NCI-H510A (cell line): ENCODE measurements around the gene LITAFD.
"Not testable (repeated sequence)": the region's sequence is repeated elsewhere in the genome, so short reads cannot be mapped to it uniquely, and the experiment has no call there.

Source experiments
- DNase-seq: peaks from one replicate; lab custom pipeline; 2025; lab: John Stamatoyannopoulos, UW

Gene LITAFD

DNA sequence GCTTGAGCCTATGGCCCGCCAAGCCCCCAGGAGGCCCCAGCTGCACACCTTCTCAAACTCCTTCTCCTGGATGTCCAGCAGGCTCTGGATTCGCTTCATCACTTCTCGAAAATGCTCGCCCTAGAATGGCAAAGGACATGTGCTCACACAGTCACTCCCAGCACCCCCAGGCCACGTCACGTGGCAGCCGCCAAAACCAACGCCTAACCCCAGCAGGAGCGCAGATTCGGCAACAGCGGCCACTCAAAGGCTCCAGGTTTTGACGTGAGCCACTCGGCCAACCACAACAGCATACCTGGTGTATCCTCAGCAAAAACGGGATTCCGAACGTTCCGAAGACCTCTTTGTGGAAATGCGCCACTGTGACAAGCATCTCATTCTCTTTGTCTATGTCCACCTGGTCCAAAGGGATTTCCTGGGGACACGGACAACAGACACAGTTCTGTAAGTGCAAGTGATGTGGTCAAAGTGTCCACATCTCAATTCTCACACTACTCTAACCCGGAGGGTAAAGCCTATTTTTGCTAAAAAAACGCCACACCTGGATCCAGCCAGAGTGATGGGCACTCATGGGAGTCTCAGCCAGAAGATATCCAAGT is 12.7 kb downstream of the LITAFD start:
- no peak for DNase-seq

DNA sequence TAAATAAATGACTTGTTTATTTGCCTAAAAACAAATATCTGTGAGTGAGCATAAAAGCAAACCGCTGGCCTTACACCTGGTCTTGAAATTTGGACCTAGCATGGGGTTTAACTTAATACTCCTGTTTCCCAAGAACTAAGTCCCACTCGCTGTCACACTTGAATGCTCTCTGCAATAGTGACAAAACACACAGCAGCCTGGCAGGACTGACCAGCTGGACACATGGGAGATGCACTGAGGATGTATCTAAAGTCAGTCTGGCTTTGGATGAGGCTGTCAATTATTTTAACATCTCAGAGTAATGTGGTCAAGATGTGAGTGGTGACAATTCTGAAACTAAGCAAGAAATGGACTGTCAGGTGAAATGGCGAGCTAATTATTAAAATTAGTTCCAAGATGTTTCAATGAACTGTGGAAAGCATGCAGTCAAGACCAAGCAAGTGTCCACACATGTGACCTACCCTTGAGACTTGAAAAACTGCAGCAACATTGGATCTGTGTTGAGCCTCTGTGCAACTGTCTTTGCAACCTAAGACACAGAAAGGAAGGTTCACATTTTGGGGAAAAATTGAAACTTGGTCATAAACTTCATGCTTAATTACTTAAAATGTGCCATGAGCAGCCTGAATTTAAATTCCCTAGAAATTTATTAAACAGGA is 16.6 kb downstream of the LITAFD start:
- no peak for DNase-seq

DNA sequence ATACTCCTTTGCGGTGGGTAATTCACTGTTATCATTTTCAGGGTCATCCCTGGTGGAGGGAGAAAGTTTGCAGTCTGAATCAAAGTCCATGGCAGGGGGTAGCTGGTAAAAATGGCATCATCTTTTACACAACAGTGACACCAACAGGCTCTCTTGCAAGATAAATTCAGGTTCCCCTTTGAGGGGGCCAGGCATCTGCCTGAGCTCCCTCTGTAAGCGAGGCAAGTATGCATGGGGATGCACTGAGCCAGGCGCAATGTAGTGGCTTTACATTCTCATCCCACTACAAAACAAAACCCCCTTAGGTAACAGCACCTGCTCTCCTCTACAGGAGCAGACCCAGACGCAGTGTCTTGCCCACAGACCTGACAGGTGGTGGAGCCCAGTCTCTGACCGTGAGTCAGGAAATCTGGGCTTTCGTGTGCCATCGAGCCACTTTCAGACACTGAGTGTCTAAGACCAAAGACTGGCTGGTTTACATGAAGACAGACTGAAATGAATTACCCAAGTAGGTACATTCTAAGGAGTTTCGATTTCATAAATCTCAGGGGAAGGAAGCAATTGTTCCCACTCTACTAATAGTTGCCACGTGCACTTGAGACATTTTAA is 17.7 kb downstream of the LITAFD start:
- DNase-seq, result no peak

DNA sequence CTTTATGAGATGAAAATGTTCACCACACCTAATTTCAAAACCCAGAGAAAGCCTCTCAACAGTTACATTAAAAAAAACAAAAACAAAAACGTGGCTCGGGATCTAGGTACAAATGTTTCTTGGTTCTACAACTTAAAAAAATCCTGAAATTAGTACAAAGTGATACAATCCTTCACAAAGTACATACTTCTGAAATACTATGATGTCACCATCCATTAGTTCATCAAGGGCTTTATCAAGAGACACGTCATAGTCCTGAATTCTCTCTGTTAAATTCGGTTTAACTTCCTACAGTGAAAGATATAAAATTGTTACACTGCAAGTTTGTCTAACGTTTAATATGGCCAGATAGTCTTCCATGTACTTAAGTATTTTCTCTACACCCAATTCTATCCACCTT is 18.2 kb downstream of the LITAFD start:
- DNase-seq, result no peak

DNA sequence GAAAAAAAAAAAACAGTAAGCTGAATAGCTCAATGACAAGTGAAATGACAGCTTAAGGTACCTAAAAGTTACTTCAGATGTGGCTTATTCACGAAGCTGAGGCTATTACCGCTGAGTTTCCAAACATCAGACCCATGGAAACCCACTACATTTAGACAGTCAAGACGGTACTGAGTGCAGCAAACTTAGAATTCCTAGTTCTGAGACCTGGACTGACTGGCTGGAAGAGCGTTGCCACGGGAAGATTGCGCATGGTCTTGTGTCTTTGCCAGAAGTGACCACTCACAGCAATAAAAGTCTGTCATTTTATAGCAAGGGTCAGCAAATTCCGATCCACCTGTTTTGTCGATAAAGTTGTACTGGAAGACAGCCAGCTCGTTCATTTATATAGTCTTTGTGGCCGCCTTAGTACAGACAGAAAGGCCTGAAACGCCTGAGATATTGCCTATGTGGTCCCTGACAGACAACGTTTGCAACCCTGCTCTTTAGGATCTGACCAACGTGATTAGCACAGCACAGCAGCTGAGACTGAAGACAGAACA is 19.2 kb downstream of the LITAFD start:
- no peak for DNase-seq

DNA sequence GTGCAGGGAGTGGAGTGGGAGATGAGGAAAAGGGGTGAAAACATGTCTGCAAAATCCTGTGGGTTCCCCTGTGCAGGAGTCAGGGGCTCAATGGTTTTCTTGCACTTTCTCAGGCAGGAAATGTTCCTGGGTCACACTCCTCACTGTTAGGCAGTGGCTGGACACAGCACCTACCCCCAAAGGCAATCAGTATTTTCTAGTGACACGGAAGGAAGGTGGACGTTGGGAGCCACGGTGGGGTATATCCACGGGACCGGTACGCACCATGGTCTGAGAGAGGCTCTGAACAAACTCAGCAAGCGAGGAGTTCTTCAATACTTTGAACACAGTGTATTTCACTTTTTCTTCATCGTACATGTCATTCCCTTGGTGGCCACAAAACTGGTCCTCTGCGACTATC is 20.9 kb downstream of the LITAFD start:
- no peak for DNase-seq

DNA sequence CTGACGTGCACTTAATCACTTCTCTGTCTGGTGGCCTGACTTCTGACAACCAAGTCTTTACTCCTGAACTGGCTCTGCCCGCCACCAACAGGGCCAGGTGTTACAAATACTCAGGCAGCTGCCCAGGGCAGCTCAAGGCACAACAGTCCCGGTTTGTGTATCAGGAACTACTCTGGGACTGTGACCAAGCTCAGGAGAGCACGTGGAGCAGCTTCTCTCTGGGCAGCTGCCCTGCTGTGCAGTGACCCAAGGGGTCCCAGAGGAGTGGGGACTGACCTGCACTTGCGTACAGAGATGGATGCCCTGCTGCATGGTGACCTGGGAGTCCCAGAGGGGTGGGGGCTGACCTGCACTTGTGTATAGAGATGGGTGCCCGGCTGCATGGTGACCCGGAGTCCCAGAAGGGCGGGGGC is 21.9 kb downstream of the LITAFD start:
- no peak for DNase-seq

DNA sequence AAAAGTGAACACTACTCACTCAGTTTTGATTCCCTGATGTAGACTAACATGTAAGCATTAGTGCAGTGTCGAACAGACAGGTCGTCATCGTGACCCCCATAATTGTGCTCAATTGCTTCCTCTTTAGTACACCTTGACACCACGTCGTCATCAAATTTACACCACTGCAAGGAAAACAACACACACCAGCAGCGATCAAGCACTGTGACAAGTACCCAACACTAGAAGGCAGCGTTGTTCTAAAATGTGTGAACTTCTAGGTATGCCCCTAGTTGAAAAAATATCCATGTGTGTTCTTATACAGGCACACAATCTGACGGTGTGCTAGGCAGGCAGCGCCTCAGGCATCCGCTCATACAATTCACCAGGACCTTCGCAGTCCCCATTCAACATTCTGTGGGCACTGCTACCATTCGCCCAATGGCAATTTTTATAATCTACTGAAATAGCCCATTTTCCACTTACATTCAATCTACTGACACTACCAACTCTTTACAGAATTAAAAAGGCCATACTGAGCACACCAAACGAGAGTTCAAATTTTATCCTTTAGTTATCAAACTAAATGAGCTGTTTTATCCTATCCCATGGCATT is 23.1 kb downstream of the LITAFD start:
- DNase-seq, result no peak

DNA sequence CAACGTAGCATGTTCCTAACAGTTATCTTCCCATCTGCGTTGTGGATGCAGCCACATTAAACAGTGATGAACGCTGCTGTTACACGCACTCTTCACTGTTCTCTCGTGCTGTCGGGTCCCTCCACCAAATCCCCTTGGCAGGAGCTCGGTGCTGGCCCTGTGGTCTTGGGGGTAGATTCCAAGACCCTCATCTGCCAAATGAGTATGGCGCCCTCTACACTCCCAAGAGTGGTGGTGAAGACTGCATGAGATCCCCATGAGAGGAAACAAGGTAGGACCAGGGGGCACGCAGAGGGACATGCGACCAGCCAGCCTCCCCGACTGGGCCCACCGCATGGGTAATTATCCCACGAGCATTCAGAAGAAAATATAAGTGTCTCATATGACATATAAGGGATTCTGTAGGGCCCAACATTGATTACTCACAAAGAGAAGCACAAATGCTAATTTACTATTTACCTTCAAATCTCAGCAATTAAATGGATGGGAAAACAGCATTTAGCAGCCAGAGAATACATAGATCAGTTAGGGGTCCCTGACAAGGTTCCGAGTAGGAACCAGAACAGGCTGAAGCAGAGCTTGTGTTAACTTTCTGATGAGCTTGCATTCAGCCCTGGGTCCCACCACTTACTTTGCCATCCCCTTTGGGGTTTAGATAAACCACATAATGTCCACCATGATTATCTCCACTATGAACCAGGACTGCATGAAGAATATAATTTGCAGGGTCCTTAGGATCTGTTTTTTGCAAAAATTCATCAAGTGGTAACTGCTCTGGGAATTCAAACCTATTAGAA is 23.8 kb downstream of the LITAFD start:
- no peak for DNase-seq

DNA sequence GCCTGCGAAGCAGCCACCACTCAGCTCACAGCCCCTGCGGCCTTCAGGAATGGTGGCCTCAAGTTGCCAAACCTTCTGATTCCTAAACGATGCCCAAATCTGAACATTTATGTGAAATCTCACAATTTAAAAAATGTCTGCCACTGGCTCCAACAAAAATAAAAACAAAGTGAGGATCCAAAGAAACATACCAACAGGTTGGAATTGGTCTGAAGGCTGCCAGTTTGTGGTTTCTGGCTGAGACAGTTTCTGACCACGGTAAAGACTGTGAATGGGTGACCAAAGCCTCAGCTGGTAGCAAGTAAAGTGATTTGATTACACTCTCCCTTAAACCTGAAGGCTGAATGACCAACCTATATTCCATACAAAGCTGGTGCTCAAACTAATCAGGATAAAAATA is 24.9 kb downstream of the LITAFD start:
- DNase-seq, result no peak

DNA sequence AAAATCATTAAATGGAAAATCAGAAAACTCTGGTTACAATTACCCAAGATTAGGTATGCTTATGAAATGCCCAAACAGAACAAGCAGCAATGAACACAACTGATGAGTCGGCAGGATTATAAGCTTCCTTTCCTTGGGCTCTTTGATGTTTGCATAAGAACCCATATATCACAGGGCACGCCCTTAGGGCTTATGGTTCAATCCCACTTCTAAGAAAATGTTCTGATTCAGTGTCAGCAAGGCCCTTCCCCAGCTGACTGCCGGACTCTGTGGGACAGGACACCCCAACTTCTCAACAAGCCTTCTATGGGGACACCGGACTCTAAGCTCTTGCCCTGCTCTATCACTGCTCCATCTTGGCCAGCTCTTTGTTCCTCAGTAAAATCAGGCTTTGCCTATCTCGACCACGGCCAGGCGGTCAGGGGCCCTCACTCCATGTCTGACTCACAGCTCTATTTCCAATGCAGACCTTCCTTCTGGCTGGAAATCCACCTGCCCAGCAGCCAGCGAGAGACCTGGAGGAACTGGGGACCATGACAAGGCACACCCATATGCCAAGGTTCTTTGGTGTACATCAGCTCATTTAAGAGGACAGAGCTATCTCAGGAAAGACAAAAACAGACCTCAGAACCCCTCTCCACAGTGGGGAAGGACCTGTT is 26.8 kb downstream of the LITAFD start:
- no peak for DNase-seq

DNA sequence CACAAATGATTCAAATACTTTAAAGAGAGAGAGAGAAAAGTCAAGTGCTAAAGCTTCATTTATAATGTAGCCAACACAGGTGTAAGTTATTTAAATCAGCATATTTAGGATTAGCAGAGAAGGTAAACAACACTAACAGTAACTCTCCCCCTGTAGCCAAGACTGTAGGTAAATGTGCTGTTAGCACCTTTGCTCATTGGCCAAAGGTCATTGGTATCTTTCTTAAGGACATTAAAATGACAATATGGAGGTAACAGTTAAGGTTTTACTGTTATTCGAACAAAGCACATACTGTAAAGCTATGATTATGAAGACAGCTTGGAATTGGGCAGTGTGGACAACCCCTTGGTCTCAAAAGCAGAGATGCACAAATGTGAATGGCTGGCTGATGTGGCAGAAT is 28.7 kb downstream of the LITAFD start:
- no peak for DNase-seq

DNA sequence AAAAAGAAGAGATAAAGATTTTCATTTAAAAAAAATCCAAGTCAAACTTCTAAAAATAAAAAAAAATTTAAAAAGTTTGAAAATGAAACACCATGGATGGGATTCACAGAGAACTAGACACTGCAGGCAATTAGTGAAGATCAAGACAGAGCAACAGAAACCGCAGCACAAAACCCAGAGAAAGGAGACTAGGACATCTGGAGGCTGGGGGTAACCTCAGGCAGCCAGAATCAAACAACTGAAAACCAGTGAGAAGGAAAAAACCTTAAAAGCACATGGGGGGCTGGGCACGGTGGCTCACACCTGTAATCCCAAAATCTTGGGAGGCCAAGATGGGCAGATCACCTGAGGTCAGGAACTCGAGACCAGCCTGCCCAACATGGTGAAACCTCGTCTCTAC is 30.6 kb downstream of the LITAFD start:
- no peak for DNase-seq

DNA sequence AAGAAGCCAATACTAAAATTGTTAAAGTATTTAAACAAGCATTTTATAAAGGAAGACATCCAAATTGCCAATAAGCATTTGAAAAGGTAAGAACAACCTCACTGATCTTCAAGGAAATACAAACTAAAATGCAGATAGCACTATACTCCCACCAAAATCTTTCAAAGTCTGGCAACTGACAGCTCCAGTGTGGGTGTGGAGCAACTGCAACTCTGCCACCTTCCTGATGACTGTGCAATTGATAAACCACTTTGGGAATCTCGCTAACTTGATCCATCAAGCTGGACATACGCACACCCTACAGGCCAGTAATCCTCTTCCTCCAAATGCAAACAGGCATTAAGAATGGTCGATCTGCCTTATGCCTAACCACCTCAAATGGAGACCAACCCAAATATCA is 31.9 kb downstream of the LITAFD start:
- DNase-seq, result no peak

DNA sequence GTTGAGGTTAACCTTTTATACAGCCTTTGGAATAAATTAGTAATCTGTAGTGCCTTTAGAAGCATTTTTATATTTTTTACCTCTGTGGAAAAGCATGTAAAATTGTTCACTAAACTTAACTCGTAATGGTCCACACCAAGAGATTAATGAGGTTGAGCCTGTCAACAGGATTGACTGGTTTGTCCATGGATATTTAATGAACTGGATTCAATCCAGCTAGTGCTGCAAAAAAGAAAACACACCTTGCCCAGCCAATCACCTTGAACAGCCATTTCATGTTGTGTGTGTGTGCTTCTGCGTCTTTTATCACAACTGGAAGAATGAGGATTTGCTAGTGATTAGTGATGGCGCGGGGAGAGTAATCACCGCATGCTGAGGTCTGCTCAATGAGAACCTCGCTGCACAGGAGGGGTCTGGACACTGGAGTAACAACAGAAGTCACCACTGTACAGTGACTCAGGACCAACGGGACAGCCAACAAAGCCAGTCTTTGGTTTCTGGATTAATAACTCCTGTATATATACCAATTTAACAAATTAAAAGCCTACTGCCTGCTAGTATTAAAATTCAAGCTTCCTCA is 33.7 kb downstream of the LITAFD start:
- DNase-seq, result no peak

DNA sequence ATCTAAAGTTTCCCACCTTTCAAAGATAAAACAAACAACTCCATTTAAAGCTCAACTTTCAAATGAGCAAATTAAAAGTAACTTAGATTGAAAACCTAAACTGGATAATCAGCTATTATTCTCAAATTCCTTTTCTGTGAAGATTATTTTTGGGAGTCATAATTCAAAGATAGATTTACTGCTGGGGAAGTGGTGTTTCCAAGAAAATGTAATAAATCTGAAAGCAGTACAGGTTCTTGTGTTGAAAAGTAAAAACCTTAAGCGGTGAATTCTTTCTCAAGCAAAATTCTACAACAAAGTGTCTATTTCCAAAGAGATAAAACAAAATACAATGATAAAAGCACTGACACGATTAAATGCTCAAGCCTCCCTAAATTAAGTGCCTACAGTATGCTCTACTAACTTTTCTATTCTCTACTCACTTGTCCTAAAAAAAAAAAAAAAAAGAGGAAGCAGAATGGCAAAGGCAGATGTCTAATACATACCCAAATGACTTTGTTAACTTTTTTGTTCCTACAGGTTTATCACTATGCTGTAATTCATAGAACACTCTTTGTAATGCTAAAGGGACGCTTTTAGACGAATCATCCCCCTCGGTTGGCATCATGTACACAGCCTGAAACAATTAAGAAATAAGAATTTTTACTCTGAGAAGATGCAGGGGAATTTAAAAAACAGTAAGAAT is 34.5 kb downstream of the LITAFD start:
- no peak for DNase-seq

DNA sequence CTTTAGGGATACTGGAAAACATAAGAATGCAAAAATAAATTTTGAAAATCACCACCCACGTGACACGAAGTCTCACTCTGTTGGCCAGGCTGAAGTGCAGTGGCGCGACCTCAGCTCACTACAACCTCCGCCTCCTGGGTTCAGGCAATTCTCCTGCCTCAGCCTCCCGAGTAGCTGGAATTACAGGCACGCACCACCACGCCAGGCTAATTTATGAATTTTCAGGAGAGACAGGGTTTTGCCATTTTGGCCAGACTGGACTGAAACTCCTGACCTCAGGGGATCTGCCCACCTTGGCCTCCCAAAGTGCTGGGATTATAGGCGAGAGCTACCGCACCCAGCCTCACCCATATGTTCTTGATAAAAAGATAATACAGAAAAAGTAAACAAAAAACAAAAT is 35.2 kb downstream of the LITAFD start:
- DNase-seq, result not testable (repeated sequence)

DNA sequence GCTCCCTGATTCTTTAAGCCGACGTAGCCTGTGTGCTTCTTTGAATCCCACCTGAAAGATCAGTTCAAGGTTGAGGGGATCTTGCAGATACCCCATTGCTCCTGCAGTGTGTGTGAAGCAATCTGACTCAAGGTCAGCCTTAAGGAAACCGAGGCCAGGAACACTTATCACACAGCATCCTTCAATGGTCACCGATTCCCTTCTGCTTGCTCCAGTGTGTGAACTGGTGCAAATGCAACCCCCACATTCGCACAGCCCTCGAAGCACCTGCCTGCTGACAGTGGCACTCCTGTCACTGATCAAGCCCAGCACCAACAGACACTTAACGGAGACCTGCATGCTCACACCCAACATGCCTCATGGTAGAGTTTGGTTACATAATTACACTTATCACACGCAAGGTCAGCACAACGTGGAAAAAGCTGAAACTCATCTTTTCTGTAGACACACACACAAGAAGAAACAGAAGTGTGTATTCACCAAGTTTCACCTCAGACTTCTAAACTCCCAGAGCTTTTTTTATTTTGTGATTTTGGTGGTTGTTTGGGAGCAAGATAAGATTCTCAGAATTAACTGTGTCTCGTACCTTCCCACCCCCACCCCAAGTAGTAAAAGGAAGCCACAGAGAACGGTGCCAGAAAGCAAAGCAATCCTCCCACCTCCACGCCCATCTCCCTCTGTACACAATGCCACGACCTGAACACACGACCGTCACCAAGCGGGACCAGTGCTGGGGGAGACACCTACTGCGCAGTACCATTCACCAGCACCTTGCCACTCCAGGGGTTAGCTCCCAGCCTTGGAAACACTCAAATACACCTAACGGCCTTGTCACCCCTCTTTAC is 37.2 kb downstream of the LITAFD start:
- no peak for DNase-seq

DNA sequence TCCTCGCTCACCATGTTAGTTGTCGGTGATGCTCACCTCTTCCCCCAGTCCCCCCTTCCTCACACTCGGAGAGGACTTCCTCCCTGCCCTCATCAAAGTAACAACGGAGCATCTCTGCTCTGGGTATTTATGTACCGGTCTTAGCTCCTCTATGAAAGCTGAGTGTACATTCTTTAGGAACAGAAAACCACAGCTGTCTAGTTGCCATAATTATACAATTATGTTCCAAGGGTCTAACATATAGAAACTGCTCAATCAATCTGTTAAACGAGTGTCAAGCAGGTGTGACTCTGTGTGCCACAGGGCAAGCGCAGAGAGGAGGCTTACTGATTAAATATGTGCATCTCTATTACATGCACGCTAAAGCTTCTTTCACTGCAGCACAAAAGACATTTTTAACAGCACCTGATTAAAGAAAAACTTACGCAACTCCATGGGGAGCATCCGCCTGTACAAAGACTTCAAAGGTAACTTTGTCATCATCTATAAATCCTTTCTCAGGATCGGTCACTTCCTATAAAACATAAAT is 37.8 kb downstream of the LITAFD start:
- no peak for DNase-seq
